ENCODE data around the gene IFRD2.

DNA sequence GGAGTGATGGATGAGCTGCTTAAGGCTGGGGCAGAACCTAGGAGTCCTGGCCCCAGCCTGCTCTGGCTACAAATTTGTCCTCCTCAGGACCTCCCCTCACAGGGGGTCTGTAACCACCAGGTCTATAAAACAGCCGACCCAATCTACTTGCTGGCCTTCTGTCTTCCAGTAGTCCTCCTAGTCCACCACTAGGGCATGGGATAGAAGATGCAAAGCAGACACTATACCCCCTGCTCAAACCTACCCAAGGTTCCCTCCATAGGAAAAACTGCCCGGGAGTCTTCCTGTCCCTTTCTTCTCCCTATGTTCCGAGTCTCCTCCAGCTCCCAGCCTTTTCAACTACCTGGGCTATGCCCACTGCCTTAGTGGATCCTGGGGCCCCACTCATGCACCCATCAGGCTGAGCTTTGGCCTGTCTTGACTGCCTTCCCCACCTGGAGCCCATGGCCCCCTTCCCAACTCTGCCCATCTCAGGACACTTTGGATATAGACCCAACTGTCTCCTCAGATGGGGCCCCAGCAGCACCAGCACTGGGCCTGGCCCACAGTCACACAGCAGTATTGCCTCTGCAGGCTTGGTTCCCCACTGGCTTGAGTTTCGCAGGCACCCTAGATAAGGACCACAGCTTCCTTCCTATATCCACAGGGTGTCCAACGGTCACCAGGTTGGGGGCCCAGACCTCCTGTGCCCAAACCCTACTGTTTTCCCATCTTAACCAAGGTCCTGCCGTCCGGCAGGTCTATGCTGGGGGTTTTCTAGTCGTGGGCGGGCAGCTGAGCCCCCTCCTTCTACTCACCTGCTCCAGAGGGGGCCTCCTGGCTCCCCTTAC is 5.9 kb upstream of the IFRD2 start:
- TF ChIP-seq EZH2phosphoT487 (IDR thresholded peaks at IDR 0.05; ENCODE audit: low read depth, severe bottlenecking, unreplicated experiment) (no peak), EZH2 (IDR thresholded peaks at IDR 0.05; ENCODE audit: borderline replicate concordance) (no peak)
- TF ChIP-seq, protein P1, sequence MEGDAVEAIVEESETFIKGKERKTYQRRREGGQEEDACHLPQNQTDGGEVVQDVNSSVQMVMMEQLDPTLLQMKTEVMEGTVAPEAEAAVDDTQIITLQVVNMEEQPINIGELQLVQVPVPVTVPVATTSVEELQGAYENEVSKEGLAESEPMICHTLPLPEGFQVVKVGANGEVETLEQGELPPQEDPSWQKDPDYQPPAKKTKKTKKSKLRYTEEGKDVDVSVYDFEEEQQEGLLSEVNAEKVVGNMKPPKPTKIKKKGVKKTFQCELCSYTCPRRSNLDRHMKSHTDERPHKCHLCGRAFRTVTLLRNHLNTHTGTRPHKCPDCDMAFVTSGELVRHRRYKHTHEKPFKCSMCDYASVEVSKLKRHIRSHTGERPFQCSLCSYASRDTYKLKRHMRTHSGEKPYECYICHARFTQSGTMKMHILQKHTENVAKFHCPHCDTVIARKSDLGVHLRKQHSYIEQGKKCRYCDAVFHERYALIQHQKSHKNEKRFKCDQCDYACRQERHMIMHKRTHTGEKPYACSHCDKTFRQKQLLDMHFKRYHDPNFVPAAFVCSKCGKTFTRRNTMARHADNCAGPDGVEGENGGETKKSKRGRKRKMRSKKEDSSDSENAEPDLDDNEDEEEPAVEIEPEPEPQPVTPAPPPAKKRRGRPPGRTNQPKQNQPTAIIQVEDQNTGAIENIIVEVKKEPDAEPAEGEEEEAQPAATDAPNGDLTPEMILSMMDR (IDR thresholded peaks at IDR 0.05; ENCODE audit: poor library complexity): no peak
